Mammary epithelial cell (primary cell): ENCODE measurements around the gene RAB17.

Experiments used
- CTCF ChIP-seq, 2 donors: IDR thresholded peaks in 1 of 2; conservative IDR thresholded peaks in 1 of 2; 2 replicates each; pipeline ENCODE4 v1.5.1; 2011 to 2012; ENCODE audit warnings: inconsistent platforms in 2 of 2, low read length in 2 of 2, mild to moderate bottlenecking in 2 of 2, control low read depth in 1 of 2, low read depth in 1 of 2; ENCODE audit not compliant: insufficient read depth in 1 of 2; ENCODE audit errors: extremely low read depth in 1 of 2
- EZH2 ChIP-seq: IDR thresholded peaks from 2 replicates; pipeline ENCODE4 v1.6.1; 2012; ENCODE audit warnings: low read length, inconsistent platforms, borderline replicate concordance

- no peak for TF ChIP-seq CTCF (conservative IDR thresholded peaks at IDR 0.05 in 1 of 2, IDR thresholded peaks at IDR 0.05 in 1 of 2; ENCODE audit: extremely low read depth in 1 of 2, insufficient read depth in 1 of 2, low read depth in 1 of 2, low read length in 2 of 2)
- TF ChIP-seq EZH2 = peak; percentile 33
Measured at GRCh38 chr2:237628247-237629187, 38.0 kb upstream of the RAB17 start.
